ENCODE results near the gene ARHGAP25. TPM values are rescaled to one million over a fixed set of nuclear protein-coding genes. Genes with fewer than 3 reads are reported as not detected.

ARHGAP25 gene
- total RNA-seq, 1 donor from 2014 or later, result 0.08 TPM

- Histone ChIP-seq H3K27me3 (ENCODE audit: control insufficient read depth, insufficient read depth, low read length) (no peaks in the 10 kb centered on the region), H3K4me3 (ENCODE audit: low read depth, low read length) (no peak overlapping the region), H3K36me3 (ENCODE audit: control insufficient read depth, insufficient read depth, low read length) (no peaks in the 10 kb centered on the region)
- no peak for DNase-seq (ENCODE audit: low read depth)
- TF ChIP-seq CTCF (IDR thresholded peaks at IDR 0.05; ENCODE audit: insufficient read depth, low read length, poor library complexity, severe bottlenecking), result no peak
Observed at GRCh38 chr2:68838641-68839040, 104.0 kb downstream of the ARHGAP25 start.

- peak; percentile 42 for TF ChIP-seq CTCF (IDR thresholded peaks at IDR 0.05; ENCODE audit: insufficient read depth, low read length, poor library complexity, severe bottlenecking)
- Histone ChIP-seq H3K36me3 (ENCODE audit: control insufficient read depth, insufficient read depth, low read length) (no peaks in the 10 kb centered on the region), H3K4me3 (ENCODE audit: low read depth, low read length) (no peak overlapping the region), H3K27me3 (ENCODE audit: control insufficient read depth, insufficient read depth, low read length) (no peaks in the 10 kb centered on the region)
- no peak for DNase-seq (ENCODE audit: low read depth)
Observed at GRCh38 chr2:68839260-68839833, 104.7 kb downstream of the ARHGAP25 start.

- no peak for TF ChIP-seq CTCF (IDR thresholded peaks at IDR 0.05; ENCODE audit: insufficient read depth, low read length, poor library complexity, severe bottlenecking)
- no peaks in the 10 kb centered on the region for H3K27me3 ChIP-seq (ENCODE audit: control insufficient read depth, insufficient read depth, low read length)
- no peak overlapping the region for H3K4me3 ChIP-seq (ENCODE audit: low read depth, low read length)
- H3K36me3 ChIP-seq (ENCODE audit: control insufficient read depth, insufficient read depth, low read length), result no peaks in the 10 kb centered on the region
- DNase-seq (ENCODE audit: low read depth), result no peak
Observed at GRCh38 chr2:68845043-68845442, 110.4 kb downstream of the ARHGAP25 start.

- H3K4me3 ChIP-seq (ENCODE audit: low read depth, low read length), result no peak overlapping the region
- no peak for DNase-seq (ENCODE audit: low read depth)
- no peaks in the 10 kb centered on the region for H3K27me3 ChIP-seq (ENCODE audit: control insufficient read depth, insufficient read depth, low read length)
- TF ChIP-seq CTCF (IDR thresholded peaks at IDR 0.05; ENCODE audit: insufficient read depth, low read length, poor library complexity, severe bottlenecking), result no peak
- no peaks in the 10 kb centered on the region for H3K36me3 ChIP-seq (ENCODE audit: control insufficient read depth, insufficient read depth, low read length)
Observed at GRCh38 chr2:68846091-68846490, 111.5 kb downstream of the ARHGAP25 start.

GRCh38 chr2:68847751-68848150 lies 113.1 kb downstream of the ARHGAP25 start:
- Histone ChIP-seq H3K4me3 (ENCODE audit: low read depth, low read length) (no peak overlapping the region), H3K27me3 (ENCODE audit: control insufficient read depth, insufficient read depth, low read length) (no peaks in the 10 kb centered on the region), H3K36me3 (ENCODE audit: control insufficient read depth, insufficient read depth, low read length) (no peaks in the 10 kb centered on the region)
- TF ChIP-seq CTCF (IDR thresholded peaks at IDR 0.05; ENCODE audit: insufficient read depth, low read length, poor library complexity, severe bottlenecking), result no peak
- no peak for DNase-seq (ENCODE audit: low read depth)

GRCh38 chr2:68849579-68850030 lies 115.0 kb downstream of the ARHGAP25 start:
- Histone ChIP-seq H3K4me3 (ENCODE audit: low read depth, low read length) (no peak overlapping the region), H3K27me3 (ENCODE audit: control insufficient read depth, insufficient read depth, low read length) (no peaks in the 10 kb centered on the region), H3K36me3 (ENCODE audit: control insufficient read depth, insufficient read depth, low read length) (no peaks in the 10 kb centered on the region)
- TF ChIP-seq CTCF (IDR thresholded peaks at IDR 0.05; ENCODE audit: insufficient read depth, low read length, poor library complexity, severe bottlenecking), result no peak
- DNase-seq (ENCODE audit: low read depth), result no peak
